Endothelial cell of umbilical vein (primary cell): Measurements from ENCODE around the gene ZNF462. TPM values are rescaled to one million over a fixed set of nuclear protein-coding genes. Genes with fewer than 3 reads are reported as not detected.

Experiments
- BruUV-seq: library from RNA; stranded (reverse); fragments of 400-500 nt; replicated peaks from 2 replicates; lab custom pipeline; 2021; lab: Mats Ljungman, UMichigan
- CTCF ChIA-PET: fragments of 300-600, 350-600 bp; sonication (Branson Sonifier 250); formaldehyde crosslinking; loops from one replicate; lab custom pipeline; 2021; ENCODE audit warnings: antibody characterized with exemption, inconsistent platforms; lab: Charles Lee
- POLR2A ChIA-PET: fragments of 300-600, 350-600 bp; sonication (Branson Sonifier 250); formaldehyde crosslinking; loops from one replicate; lab custom pipeline; 2021; ENCODE audit warnings: antibody characterized with exemption, inconsistent platforms; lab: Charles Lee
- DNase-seq: peaks from one replicate; pipeline ENCODE4 v3.0.0-alpha.2; 2011; ENCODE audit warnings: low read depth, low spot score
- FAIRE-seq: peaks from 2 replicates; lab custom pipeline; 2011; peaks lifted over from hg19 to GRCh38; lab: Jason Lieb, UNC
- H2AFZ ChIP-seq: 2 replicates; pipeline ENCODE4 v1.6.0; 2012; ENCODE audit warnings: low read depth, low read length, control low read depth, inconsistent platforms
- H3K27ac ChIP-seq: 2 replicates; pipeline ENCODE4 v1.5.1; 2011; ENCODE audit warnings: low read depth, mild to moderate bottlenecking, control low read depth, low read length, moderate library complexity; ENCODE audit not compliant: insufficient read depth
- H3K27me3 ChIP-seq, 2 experiments: 2 replicates each; pipeline versions ENCODE4 v1.6.0 to v1.6.1; 2011; ENCODE audit warnings: low read length in 2 of 2, mixed read lengths in 1 of 2; ENCODE audit not compliant: control insufficient read depth in 2 of 2, insufficient read depth in 2 of 2
- H3K36me3 ChIP-seq, 2 experiments: 2 replicates in 1 of 2; 3 replicates in 1 of 2; pipeline ENCODE4 v1.5.1; 2011; ENCODE audit warnings: low read length in 2 of 2, mild to moderate bottlenecking in 1 of 2, moderate library complexity in 1 of 2; ENCODE audit not compliant: control insufficient read depth in 2 of 2, insufficient read depth in 2 of 2; ENCODE audit errors: extremely low read depth in 1 of 2
- H3K4me1 ChIP-seq: 3 replicates; pipeline ENCODE4 v1.5.1; 2011; ENCODE audit warnings: mild to moderate bottlenecking, low read length; ENCODE audit not compliant: control insufficient read depth, insufficient read depth; ENCODE audit errors: extremely low read depth
- H3K4me2 ChIP-seq: 2 replicates; pipeline ENCODE4 v1.6.1; 2011; ENCODE audit warnings: low read length, control low read depth, mixed read lengths; ENCODE audit not compliant: insufficient read depth
- H3K4me3 ChIP-seq, 3 experiments: fragments of 200-600 bp in 1 of 3; sonication (generic), shearing (Covaris generic) in 1 of 3; replicated peaks in 1 of 3; 2 replicates each; pipeline ENCODE4 v1.5.1; 2011 to 2016; ENCODE audit warnings: control low read depth in 3 of 3, low read length in 3 of 3, mild to moderate bottlenecking in 2 of 3, inconsistent platforms in 1 of 3, low read depth in 1 of 3, moderate library complexity in 1 of 3; ENCODE audit not compliant: insufficient read depth in 1 of 3
- H3K79me2 ChIP-seq: 2 replicates; pipeline ENCODE4 v1.6.0; 2012; ENCODE audit warnings: low read length, inconsistent platforms; ENCODE audit not compliant: control insufficient read depth, insufficient read depth
- H3K9ac ChIP-seq: replicated peaks from 2 replicates; pipeline ENCODE3; 2011; ENCODE audit warnings: low read length, control low read depth; ENCODE audit not compliant: insufficient read depth; ENCODE audit errors: extremely low read depth
- H3K9me1 ChIP-seq: replicated peaks from 3 replicates; pipeline ENCODE4 v1.6.0; 2011; ENCODE audit warnings: mild to moderate bottlenecking, low read length; ENCODE audit not compliant: control insufficient read depth, insufficient read depth; ENCODE audit errors: extremely low read depth
- H3K9me3 ChIP-seq: replicated peaks from 2 replicates; pipeline ENCODE4 v1.5.1; 2012; ENCODE audit warnings: low read length, inconsistent platforms; ENCODE audit not compliant: control insufficient read depth, insufficient read depth
- H4K20me1 ChIP-seq: replicated peaks from 2 replicates; pipeline ENCODE3; 2011; ENCODE audit warnings: mild to moderate bottlenecking, low read length; ENCODE audit not compliant: control insufficient read depth, insufficient read depth; ENCODE audit errors: extremely low read depth
- CTCF ChIP-seq, 2 donors: IDR thresholded peaks; 1 replicate in 1 of 2; 2 replicates in 1 of 2; pipeline ENCODE4 v1.5.1; 2011; ENCODE audit warnings: low read length in 2 of 2, mild to moderate bottlenecking in 2 of 2, moderate library complexity in 2 of 2, control low read depth in 1 of 2, inconsistent platforms in 1 of 2, low read depth in 1 of 2; ENCODE audit not compliant: insufficient read depth in 1 of 2; ENCODE audit errors: extremely low read depth in 1 of 2
- EZH2 ChIP-seq: IDR thresholded peaks from 2 replicates; pipeline ENCODE4 v1.6.1; 2012; ENCODE audit warnings: borderline replicate concordance, low read depth, mild to moderate bottlenecking, moderate library complexity, low read length, inconsistent platforms; ENCODE audit not compliant: severe bottlenecking
- FOS ChIP-seq: IDR thresholded peaks from 2 replicates; pipeline ENCODE4 v1.6.1; 2011; ENCODE audit warnings: mild to moderate bottlenecking, low read length, moderate library complexity, borderline replicate concordance; ENCODE audit not compliant: insufficient read depth
- GATA2 ChIP-seq: IDR thresholded peaks from 2 replicates; pipeline ENCODE4 v1.7.0; 2011; ENCODE audit warnings: low read depth, mild to moderate bottlenecking, moderate library complexity, mixed read lengths, low read length; ENCODE audit not compliant: insufficient read length, insufficient read depth
- JUN ChIP-seq: IDR thresholded peaks from 2 replicates; pipeline ENCODE4 v1.6.1; 2011; ENCODE audit warnings: borderline replicate concordance, low read depth; ENCODE audit not compliant: insufficient read length, insufficient read depth
- MAX ChIP-seq: IDR thresholded peaks from 2 replicates; pipeline ENCODE4 v1.6.1; 2011; ENCODE audit not compliant: insufficient read depth, insufficient read length
- MYC ChIP-seq: IDR thresholded peaks from one replicate; pipeline ENCODE4 v1.6.1; 2011; ENCODE audit warnings: mild to moderate bottlenecking, low read depth, low read length
- POLR2A ChIP-seq: IDR thresholded peaks from 2 replicates; pipeline ENCODE4 v1.6.1; 2012; ENCODE audit warnings: low read depth, mild to moderate bottlenecking, control low read depth, low read length
- POLR2AphosphoS5 ChIP-seq: IDR thresholded peaks from 2 replicates; pipeline ENCODE4 v1.6.1; 2012; ENCODE audit warnings: low read depth, mild to moderate bottlenecking, control low read depth, low read length, moderate library complexity; ENCODE audit not compliant: insufficient read depth
- dilution Hi-C: fragments of 300-500 bp; cut with MboI; formaldehyde crosslinking; loops from one replicate; pipeline ENCODE4 v1.15.0; 2019; ENCODE audit warnings: low sequenced_read_pairs; ENCODE audit not compliant: extremely low pct_ligation_motif_present
- intact Hi-C: fragments of 100-400 bp; cut with micrococcal nuclease; formaldehyde crosslinking; loops from one replicate; pipeline ENCODE4 v1.10.0; 2022
- polyA plus RNA-seq, 4 experiments: library from polyadenylated mRNA; depleted of rRNA in 3 of 4; stranded (reverse) in 3 of 4; unstranded in 1 of 4; fragments of >200 nt; gene quantifications; 2 replicates each; pipeline versions ENCODE4 v1.2.1 to v1.2.3, GENCODE V29; 2011 to 2012; ENCODE audit warnings: missing spikeins in 1 of 4
- total RNA-seq: library from RNA; stranded (reverse); gene quantifications from 2 replicates; pipeline ENCODE4 v1.2.3, GENCODE V29; 2021

Gene ZNF462
- total and polyA plus RNA-seq, 2 donors (not counting 3 experiments of a cell fraction or from before 2014, with no cell fraction given): 6.2 to 24.7 TPM

- Histone ChIP-seq H3K36me3 (no peaks in the 10 kb centered on the region), H3K4me3 (no peak overlapping the region), H3K4me2 (peak overlapping the region; percentile 43), H3K9me1 (no peaks in the 10 kb centered on the region), H3K79me2 (no peaks in the 10 kb centered on the region), H3K27ac (peak overlapping the region; percentile 93), H2AFZ (no peak overlapping the region), H3K27me3 (no peaks in the 10 kb centered on the region), H4K20me1 (no peaks in the 10 kb centered on the region), H3K9me3 (no peaks in the 10 kb centered on the region), H3K4me1 (peaks cover 20% of the 10 kb centered on the region), H3K9ac (no peak overlapping the region)
- no TSS peak for BruUV-seq
- DNase-seq (peak; percentile 89), FAIRE-seq (peak; percentile 98)
- CTCF ChIA-PET: interaction anchor here (0.8 to 1.9 kb wide), 3 partner anchors 9 to 247 kb away, joined by 3 to 7 read pairs (median 4); no protein-coding TSS in a partner anchor
- dilution Hi-C loops (no loop called here), intact Hi-C loops (loop anchor here (1.0 kb wide), 4 partner anchors 24 to 93 kb away; no protein-coding TSS in a partner anchor)
- POLR2A ChIA-PET: no interaction called here
- TF ChIP-seq JUN (peak; percentile 85), POLR2AphosphoS5 (peak; percentile 43), FOS (peak; percentile 60), EZH2 (no peak)
These were observed 29.7 kb downstream of the ZNF462 start for GRCh38 chr9:106892632-106893031.

- no peaks in the 10 kb centered on the region for H3K9me1 ChIP-seq
- intact Hi-C loops: no loop called here
- H3K9me3 ChIP-seq: no peaks in the 10 kb centered on the region
- peaks cover 20% of the 10 kb centered on the region for H3K4me1 ChIP-seq
- TSS peak; percentile 71 for BruUV-seq
- FAIRE-seq (no peak), DNase-seq (peak; percentile 66)
- dilution Hi-C loops: no loop called here
- no peak overlapping the region for H3K4me3 ChIP-seq
- no peaks in the 10 kb centered on the region for H3K79me2 ChIP-seq
- CTCF ChIA-PET: interaction anchor here (0.8 to 1.9 kb wide), 3 partner anchors 9 to 247 kb away, joined by 3 to 7 read pairs (median 4); no protein-coding TSS in a partner anchor
- no peaks in the 10 kb centered on the region for H3K27me3 ChIP-seq
- TF ChIP-seq JUN (peak; percentile 80), GATA2 (peak; percentile 38), FOS (peak; percentile 89), EZH2 (no peak), POLR2A (no peak), CTCF (IDR thresholded peaks at IDR 0.05; ENCODE audit: extremely low read depth in 1 of 2, insufficient read depth in 1 of 2, low read depth in 1 of 2, low read length in 2 of 2) (no peak), MAX (no peak), MYC (no peak), POLR2AphosphoS5 (no peak)
- peak overlapping the region; percentile 93 for H3K27ac ChIP-seq
- POLR2A ChIA-PET: no interaction called here
- peak overlapping the region; percentile 43 for H3K4me2 ChIP-seq
- no peak overlapping the region for H2AFZ ChIP-seq
- no peaks in the 10 kb centered on the region for H4K20me1 ChIP-seq
- no peaks in the 10 kb centered on the region for H3K36me3 ChIP-seq
- no peak overlapping the region for H3K9ac ChIP-seq
These were observed 30.1 kb downstream of the ZNF462 start for GRCh38 chr9:106893088-106893487.
